GM18502 (cell line): ENCODE results near the gene RCAN1.

Source experiments
- ATAC-seq: cut with Tn5 transposase; IDR thresholded peaks from one replicate; pipeline ENCODE4 v1.9.1; 2021; ENCODE audit warnings: mild to moderate bottlenecking; ENCODE audit not compliant: unreplicated experiment, poor library complexity

The RCAN1 gene

GRCh38 chr21:34603002-34603709 lies 11.8 kb downstream of the RCAN1 start:
- ATAC-seq, result peak; percentile 48

- ATAC-seq, result no peak
Measured at GRCh38 chr21:34602061-34602460, 12.9 kb downstream of the RCAN1 start.

- no peak for ATAC-seq
Measured at GRCh38 chr21:34599534-34600101, 15.3 kb downstream of the RCAN1 start.

- no peak for ATAC-seq
Measured at GRCh38 chr21:34598931-34599400, 15.9 kb downstream of the RCAN1 start.

GRCh38 chr21:34597406-34597805 lies 17.5 kb downstream of the RCAN1 start:
- ATAC-seq, result no peak

GRCh38 chr21:34596561-34597271 lies 18.2 kb downstream of the RCAN1 start:
- no peak for ATAC-seq

- no peak for ATAC-seq
Measured at GRCh38 chr21:34595457-34595856, 19.5 kb downstream of the RCAN1 start.

- ATAC-seq, result no peak
Measured at GRCh38 chr21:34594566-34595234, 20.2 kb downstream of the RCAN1 start.

- no peak for ATAC-seq
Measured at GRCh38 chr21:34593954-34594531, 20.9 kb downstream of the RCAN1 start.

- no peak for ATAC-seq
Measured at GRCh38 chr21:34593423-34593822, 21.5 kb downstream of the RCAN1 start.

- no peak for ATAC-seq
Measured at GRCh38 chr21:34592120-34592955, 22.6 kb downstream of the RCAN1 start.

- ATAC-seq, result no peak
Measured at GRCh38 chr21:34590520-34590919, 24.4 kb downstream of the RCAN1 start.

- ATAC-seq, result no peak
Measured at GRCh38 chr21:34589511-34590282, 25.2 kb downstream of the RCAN1 start.

- ATAC-seq, result no peak
Measured at GRCh38 chr21:34583926-34584563, 30.9 kb downstream of the RCAN1 start.

GRCh38 chr21:34582506-34583150 lies 32.3 kb downstream of the RCAN1 start:
- ATAC-seq, result peak; percentile 58

- no peak for ATAC-seq
Measured at GRCh38 chr21:34580181-34580700, 34.7 kb downstream of the RCAN1 start.

GRCh38 chr21:34579411-34579810 lies 35.5 kb downstream of the RCAN1 start:
- no peak for ATAC-seq

- no peak for ATAC-seq
Measured at GRCh38 chr21:34576041-34576511, 38.8 kb downstream of the RCAN1 start.
